ENCODE data around the gene FBXL12.
"Not testable (repeated sequence)": the region's sequence is repeated elsewhere in the genome, so short reads cannot be mapped to it uniquely, and the experiment has no call there.

The FBXL12 gene

DNA sequence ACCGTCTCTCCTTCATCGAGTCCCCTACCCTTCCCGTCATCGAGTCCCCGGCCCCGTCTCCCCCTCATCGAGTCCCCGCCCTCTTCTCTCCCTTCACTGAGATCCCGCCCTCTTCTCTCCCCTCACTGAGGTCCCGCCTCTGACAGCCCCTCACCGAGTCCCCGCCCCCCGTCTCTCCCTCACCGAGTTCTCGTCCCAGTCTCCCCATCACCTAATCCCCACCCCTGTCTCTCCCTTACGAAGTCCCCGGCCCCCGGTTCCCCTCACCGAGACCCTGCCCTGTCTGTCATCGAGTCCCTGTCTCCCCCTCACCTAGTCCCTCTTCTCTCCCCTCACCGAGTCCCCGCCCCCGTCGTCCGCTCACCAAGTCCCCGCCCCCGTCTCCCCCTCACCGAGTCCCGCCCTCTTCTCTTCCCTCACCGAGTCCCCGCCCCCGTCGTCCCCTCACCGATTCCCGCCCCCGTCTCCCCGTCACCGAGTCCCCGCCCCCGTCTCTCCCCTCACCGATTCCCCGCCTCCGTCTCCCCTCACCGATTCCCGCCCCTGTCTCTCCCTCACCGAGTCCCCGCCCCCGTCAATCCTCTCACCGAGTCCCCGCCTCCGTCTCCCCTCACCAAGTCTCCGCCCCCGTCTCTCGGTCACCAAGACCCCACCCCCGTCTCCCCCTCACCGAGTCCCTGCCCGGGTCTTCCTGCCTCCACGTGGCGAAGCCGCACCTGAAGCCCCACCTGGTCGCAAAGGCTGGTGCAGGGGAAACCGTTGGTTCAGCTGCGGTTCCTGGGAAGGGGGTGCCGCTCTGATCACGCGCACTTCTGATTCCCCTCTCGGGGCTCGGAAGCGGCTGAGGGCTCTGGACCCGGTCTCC, 26.4 kb downstream of the FBXL12 start:
- DNase-seq (ENCODE audit: low read depth in 2 of 2): peak; percentile 87 to 91

DNA sequence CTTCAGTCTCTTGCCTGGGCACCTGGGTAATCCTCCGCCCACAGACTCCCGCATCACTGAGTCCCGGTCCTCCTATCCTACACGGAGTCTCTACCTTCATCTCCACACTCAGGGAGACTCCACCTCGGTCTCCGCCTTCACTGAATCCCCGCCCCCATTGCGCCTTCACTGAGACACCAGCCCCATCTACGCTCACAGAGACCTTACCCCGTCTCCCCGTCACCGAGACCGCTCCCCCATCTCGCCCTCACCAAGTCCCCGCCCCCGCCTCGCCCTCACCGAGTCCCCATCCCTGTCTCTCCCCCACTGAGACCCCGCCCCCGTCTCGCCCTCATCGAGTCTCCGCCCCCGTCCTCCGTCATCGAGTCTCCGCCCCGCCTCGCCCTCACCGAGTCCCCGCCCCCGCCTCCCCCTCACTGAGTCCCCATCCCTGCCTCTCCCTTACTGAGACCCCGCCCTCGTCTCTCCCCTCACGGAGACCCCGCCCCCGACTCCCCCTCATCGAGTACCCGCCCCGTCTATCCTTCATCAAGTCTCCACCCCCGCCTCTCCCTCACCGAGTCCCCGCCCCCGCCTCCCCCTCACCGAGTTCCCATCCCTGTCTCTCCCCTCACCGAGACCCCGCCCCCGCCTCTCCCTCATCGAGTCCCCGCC, 27.2 kb downstream of the FBXL12 start:
- DNase-seq (ENCODE audit: low read depth in 2 of 2): peak; percentile 93 to 94

DNA sequence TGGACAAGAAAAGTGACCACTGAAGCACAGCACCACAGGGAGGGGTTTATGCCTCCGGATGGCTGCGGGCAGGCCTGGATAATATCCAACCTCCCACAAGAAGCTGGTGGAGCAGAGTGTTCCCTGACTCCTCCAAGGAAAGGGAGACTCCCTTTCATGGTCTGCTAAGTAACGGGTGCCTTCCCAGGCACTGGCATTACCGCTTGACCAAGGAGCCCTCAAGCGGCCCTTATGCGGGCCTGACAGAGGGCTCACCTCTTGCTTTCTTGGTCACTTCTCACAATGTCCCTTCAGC, 27.9 kb downstream of the FBXL12 start:
- DNase-seq (ENCODE audit: low read depth in 2 of 2): not testable (repeated sequence)

DNA sequence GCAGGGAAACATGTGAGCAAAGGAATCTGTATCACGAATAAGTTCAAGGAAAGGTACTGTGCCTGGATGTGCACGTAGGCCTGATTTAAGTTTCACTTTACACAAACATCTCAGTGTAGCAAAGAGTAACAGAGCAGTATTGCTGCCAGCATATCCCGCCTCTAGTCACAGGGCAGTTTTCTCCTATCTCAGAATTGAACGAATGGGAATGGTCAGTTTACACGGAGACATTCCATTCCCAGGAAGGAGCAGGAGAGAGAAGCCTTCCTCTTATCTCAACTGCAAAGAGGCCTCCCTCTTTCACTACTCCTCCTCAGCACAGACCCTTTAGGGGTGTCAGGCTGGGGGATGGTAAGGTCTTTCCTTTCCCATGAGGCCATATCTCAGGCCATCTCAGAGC, 29.3 kb downstream of the FBXL12 start:
- DNase-seq (ENCODE audit: low read depth in 2 of 2): not testable (repeated sequence)

DNA sequence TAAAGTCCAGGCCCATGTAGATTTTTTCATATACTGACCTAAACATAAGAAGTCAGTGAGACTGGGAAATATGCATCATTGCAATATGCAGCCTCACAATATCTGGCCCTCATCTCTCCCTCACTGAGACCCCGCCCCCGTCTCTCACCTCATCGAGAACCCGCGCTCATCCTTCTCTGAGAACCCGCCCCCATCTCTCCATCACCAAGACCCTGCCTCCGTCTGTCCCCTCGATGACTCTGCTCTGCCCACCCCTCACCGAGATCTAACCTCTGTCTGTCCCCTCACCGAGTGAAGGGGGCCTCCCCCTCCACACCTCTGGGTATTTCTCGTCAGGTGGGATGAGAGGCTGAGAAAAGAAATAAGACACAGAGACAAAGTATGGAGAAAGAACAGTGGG, 29.8 kb downstream of the FBXL12 start:
- no peak for DNase-seq (ENCODE audit: low read depth in 2 of 2)

DNA sequence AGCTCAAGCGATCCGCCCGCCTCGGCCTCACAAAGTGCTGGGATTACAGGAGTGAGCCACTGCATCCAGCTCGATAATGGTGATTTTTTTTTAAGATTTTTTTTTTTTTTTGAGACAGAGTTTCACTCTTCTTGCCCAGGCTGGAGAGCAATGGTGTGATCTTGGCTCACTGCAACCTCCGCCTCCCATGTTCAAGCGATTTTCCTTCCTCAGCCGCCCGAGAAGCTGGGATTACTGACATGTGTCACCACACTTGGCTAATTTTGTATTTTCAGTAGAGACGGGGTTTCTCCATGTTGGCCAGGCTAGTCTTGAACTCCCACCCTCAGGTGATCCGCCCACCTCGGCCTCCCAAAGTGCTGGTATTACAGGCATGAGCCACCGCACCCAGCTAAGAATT, 30.3 kb downstream of the FBXL12 start:
- DNase-seq (ENCODE audit: low read depth in 2 of 2): not testable (repeated sequence)

DNA sequence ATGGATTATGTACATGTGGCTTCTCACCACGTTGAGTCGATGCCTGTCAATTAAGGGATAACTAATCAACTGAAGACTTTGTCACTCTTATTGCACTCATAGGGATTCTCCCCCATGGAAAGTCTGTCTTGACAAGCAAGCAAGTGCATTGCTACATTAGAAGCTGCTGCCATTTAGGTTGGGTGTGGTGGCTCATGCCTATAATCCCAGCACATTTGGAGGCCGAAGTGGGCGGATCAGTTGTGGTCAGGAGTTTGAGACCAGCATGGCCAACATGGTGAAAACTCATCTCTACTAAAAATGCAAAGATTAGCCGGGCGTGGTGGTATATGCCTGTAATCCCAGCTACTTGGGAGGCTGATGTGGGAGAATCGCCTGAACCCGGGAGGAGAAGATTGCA, 32.1 kb downstream of the FBXL12 start:
- no peak for DNase-seq (ENCODE audit: low read depth in 2 of 2)

DNA sequence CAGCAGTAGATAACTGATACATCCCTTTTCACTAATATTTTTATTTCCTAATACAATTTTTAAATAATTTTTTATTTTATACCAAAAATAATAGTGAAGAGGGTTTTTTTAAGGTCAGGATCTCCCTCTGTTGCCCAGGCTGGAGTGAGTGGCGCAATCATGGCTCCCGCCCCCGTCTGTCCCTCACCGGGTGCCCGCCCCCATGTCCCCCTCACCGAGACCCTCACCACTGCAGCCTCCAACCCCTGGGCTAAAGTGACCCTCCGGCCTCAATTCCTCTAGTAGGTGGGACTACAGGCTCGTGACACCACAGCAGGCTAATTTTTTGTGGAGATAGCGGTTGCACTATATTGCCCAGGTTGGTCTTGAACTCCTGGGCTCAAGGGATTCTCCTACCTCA, 32.5 kb downstream of the FBXL12 start:
- DNase-seq (ENCODE audit: low read depth in 2 of 2): no peak

DNA sequence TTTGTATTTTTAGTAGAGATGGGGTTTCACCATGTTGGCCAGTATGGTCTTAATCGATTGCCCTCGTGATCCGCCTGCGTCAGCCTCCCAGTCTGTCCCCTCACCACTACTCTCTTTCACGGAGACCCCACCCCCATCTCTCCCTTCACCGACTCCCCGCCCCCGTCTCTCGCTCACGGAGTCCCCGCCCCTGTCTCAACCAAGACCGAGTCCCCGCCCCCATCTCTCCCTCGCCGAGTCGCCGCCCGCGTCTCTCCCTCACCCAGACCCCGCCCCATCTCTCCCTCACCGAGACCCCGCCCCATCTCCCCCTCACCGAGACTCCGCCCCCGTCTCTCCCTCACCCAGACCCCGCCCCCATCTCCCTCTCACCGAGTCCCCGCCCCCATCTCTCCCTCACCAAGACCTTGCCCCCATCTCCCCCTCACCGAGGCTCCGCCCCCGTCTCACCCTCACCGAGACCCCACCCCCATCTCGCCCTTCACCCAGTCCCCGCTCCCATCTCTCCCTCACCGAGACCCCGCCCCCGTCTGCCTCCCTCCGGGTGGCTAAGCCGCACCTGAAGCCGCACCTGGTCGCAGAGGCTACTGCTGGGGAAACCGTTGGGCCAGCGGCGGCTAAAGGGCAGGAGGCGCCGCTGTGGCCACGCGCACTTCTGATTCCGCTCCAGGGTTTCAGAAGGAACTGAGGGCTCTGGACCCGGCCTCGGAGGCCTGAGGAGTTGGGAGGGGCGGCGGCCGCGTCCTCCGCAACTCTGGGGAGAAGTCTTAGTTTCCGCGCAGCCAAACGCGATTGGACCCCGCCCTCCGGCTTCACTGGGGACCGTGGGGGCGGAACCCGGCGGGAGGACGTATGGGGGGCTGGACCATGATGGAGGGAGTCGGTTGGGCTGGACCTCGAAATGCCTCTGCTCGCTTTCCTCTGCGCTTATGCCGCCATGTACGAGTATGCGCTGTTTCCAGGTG, 33.2 kb downstream of the FBXL12 start:
- DNase-seq (ENCODE audit: low read depth in 2 of 2): peak; percentile 96 to 97

DNA sequence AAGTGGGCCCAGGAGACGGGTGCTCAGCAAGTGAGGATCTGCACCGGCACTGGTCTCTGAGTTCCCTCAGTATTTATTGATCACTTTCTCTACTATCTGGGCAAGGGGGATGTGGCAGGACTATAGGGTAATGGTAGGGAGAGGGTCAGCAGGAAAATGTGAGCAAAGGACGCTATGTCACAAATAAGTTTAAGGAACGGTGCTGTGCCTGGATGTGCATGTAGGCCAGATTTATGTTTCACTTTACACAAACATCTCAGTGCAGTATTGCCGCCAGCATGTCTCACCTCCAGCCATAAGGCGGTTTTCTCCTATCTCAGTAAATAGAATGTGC, 34.7 kb downstream of the FBXL12 start:
- DNase-seq (ENCODE audit: low read depth in 2 of 2): not testable (repeated sequence)

DNA sequence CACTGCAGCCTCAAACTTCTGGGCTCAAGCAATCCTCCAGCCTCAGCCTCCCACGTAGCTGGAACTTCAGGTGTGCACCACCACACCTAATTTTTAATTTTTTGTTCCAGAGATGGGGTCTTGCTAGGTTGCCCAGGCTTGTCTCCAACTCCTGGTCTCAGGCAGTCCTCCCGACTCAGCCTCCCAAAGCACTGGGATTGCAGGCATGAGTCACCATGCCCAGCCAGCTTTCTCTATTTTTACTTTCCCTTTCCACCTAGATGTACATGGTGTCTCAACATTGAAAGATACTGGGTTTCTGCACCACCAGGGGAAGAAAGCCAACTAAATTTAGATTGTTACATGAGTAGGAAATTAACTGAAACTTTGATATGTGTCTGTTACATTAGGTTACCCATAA, 36.5 kb downstream of the FBXL12 start:
- DNase-seq (ENCODE audit: low read depth in 2 of 2): no peak

DNA sequence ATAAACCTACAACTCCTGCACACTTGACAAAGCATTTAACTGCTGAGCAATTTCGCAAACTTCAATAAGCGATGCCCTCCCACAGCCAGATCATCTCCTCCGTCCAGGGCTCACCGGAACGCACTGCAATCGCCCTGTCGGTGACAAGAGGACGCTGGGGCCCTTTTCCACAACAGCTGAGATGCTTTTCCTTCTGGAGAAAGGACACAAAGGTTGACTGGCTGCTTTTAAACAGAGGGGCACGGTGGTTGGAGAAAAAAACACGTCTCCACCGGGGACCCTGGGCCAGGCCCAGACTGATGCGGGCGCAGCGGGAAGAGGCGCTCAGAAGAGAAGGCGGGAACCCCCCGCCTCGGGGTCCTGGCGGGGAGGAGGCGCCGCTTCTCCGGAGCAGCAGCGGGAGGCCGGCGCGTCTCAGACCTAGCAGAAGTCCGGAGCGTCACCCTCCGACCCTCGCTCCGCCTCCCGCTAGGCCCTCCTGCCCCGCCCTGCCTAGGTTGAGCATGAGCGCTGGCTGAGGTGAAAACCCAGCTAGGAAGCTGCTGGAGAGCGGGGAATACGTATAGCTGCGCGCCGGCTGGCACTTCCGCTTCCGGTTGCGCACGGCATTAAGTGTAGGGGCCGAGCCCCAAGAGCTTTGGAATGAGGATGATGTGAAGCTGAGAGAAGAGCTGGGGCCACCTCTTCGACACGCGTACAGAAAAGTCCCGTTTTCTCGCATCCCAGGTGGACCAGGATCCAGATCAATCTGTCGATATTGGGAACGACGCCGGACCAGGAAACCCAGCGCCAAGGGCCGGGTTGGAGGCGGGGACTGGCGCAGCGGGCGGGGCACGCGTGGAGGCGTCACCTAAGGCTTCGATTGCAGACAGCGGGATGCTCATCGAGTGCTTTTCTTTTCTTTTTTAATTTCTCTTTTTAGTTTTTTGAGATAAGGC, 50.4 kb downstream of the FBXL12 start, which contains the start of gene ZNF846:
TSS of gene ZNF846 (minus strand) at position 564 of the 938 bp plus-strand sequence. CDS start 3,788 bp downstream, outside the sequence.
- DNase-seq (ENCODE audit: low read depth in 2 of 2): peak; percentile 74 to 77

Measured in stimulated activated CD4-positive, alpha-beta T cell treated with anti-CD3 and anti-CD28 coated beads, Interleukin-1b, Interleukin-23, amount 100 ng/mL, for 1 hour (primary cell).